H1 (cell line): ENCODE measurements around the gene NECAB3. TPM values are rescaled to one million over a fixed set of nuclear protein-coding genes. Genes with fewer than 3 reads are reported as not detected.

Experiments
- ATF2 ChIP-seq: IDR thresholded peaks from 2 replicates; pipeline ENCODE4 v1.6.1; 2012; ENCODE audit warnings: low read length, inconsistent platforms
- CTBP2 ChIP-seq: IDR thresholded peaks from 2 replicates; pipeline ENCODE4 v1.7.0; 2011; ENCODE audit warnings: borderline replicate concordance, mild to moderate bottlenecking, moderate library complexity, mixed read lengths, low read length; ENCODE audit not compliant: insufficient read depth, insufficient read length
- EP300 ChIP-seq, 2 experiments: IDR thresholded peaks; 1 replicate in 1 of 2; 2 replicates in 1 of 2; pipeline ENCODE4 v1.6.1; 2011 to 2012; ENCODE audit warnings: low read depth in 2 of 2, low read length in 2 of 2, mild to moderate bottlenecking in 2 of 2, borderline replicate concordance in 1 of 2, inconsistent platforms in 1 of 2, moderate library complexity in 1 of 2
- KDM1A ChIP-seq: fragments of 200-600, 300-600 bp; sonication (generic); IDR thresholded peaks from 2 replicates; pipeline ENCODE4 v1.7.1; 2016; ENCODE audit warnings: mild to moderate bottlenecking, low read length, borderline replicate concordance
- POU5F1 ChIP-seq: IDR thresholded peaks from 2 replicates; pipeline ENCODE4 v1.6.1; 2011; ENCODE audit warnings: low read depth, mild to moderate bottlenecking, low read length, moderate library complexity
- SIN3A ChIP-seq, 2 experiments: IDR thresholded peaks in 1 of 2; conservative IDR thresholded peaks in 1 of 2; 2 replicates each; pipeline ENCODE4 v1.6.1; 2011 to 2012; ENCODE audit warnings: low read length in 2 of 2, improper control_type of control experiment in 1 of 2, low read depth in 1 of 2, mild to moderate bottlenecking in 1 of 2
- TBP ChIP-seq: IDR thresholded peaks from 2 replicates; pipeline ENCODE4 v1.6.1; 2011; ENCODE audit warnings: low read depth, low read length, improper control_type of control experiment
- polyA plus RNA-seq, 7 experiments: library from polyadenylated mRNA; depleted of rRNA in 3 of 7; stranded (reverse) in 5 of 7; unstranded in 2 of 7; fragments of >200 nt in 5 of 7; fragments of 200-250 nt in 2 of 7; gene quantifications; 1 replicate in 5 of 7; 2 replicates in 1 of 7; 4 replicates in 1 of 7; pipeline versions ENCODE4 v1.2.1 to v1.2.3, GENCODE V29; 2011 to 2013; ENCODE audit warnings: missing spikeins in 2 of 7, mixed read lengths in 2 of 7
- total RNA-seq: library from RNA; stranded (reverse); fragmentation: NEBNext Ultra II Directional; extraction: Animal tissue kit (Norgen Biotek cat#: 25700); gene quantifications from 2 replicates; pipeline ENCODE4 v1.2.1, GENCODE V29; 2021

Gene NECAB3
- total and polyA plus RNA-seq, 2 of the 8 experiments (the other 6 are each of a cell fraction or from before 2014, with no cell fraction given): 20.5 to 46.2 TPM

- no peak for TF ChIP-seq EP300 (IDR thresholded peaks at IDR 0.05; ENCODE audit: borderline replicate concordance in 1 of 2, low read depth in 2 of 2, low read length in 2 of 2)
- no peak for TF ChIP-seq ATF2
- no peak for TF ChIP-seq POU5F1
- TF ChIP-seq TBP: no peak
- TF ChIP-seq KDM1A: no peak
- no peak for TF ChIP-seq SIN3A (conservative IDR thresholded peaks at IDR 0.05 in 1 of 2, IDR thresholded peaks at IDR 0.05 in 1 of 2; ENCODE audit: low read depth in 1 of 2, low read length in 2 of 2)
- no peak for TF ChIP-seq CTBP2
Observed at GRCh38 chr20:33671573-33672288, 2.5 kb downstream of the NECAB3 start (continued).
